Suppressor macrophage treated with lipopolysaccharide for 1 hour (primary cell): ENCODE measurements around the gene SLC24A1.
"Not testable (repeated sequence)": the region's sequence is repeated elsewhere in the genome, so short reads cannot be mapped to it uniquely, and the experiment has no call there.

Source experiments
- DNase-seq, 3 donors: peaks; one replicate each; pipeline ENCODE4 v3.0.0-alpha.2; 2020 to 2022

Gene SLC24A1

GRCh38 chr15:65621638-65622037, at the start of gene SLC24A1:
TSS of gene SLC24A1 (plus strand) at chr15:65621938. CDS start at chr15:65624081, 2,143 bp downstream.
- DNase-seq: no peak

GRCh38 chr15:65571971-65572370, 49.8 kb upstream of the SLC24A1 start:
- DNase-seq: peak; percentile 16 to 40 (median 29)

- DNase-seq: no peak
Measured at GRCh38 chr15:65576664-65577063, 45.1 kb upstream of the SLC24A1 start.

GRCh38 chr15:65577129-65577996, 44.4 kb upstream of the SLC24A1 start:
- DNase-seq: peak in 1 of 3 donors; percentile 3

- no peak for DNase-seq
Measured at GRCh38 chr15:65578904-65579728, 42.6 kb upstream of the SLC24A1 start.

GRCh38 chr15:65579762-65580161, 42.0 kb upstream of the SLC24A1 start:
- DNase-seq: no peak

GRCh38 chr15:65580287-65580686, 41.5 kb upstream of the SLC24A1 start:
- peak in 1 of 3 donors; percentile 18 for DNase-seq

- DNase-seq: no peak
Measured at GRCh38 chr15:65583701-65584100, 38.0 kb upstream of the SLC24A1 start.

- no peak for DNase-seq
Measured at GRCh38 chr15:65584241-65584640, 37.5 kb upstream of the SLC24A1 start.

GRCh38 chr15:65587094-65587493, 34.6 kb upstream of the SLC24A1 start:
- DNase-seq: no peak

GRCh38 chr15:65595960-65596359, 25.8 kb upstream of the SLC24A1 start:
- no peak for DNase-seq

GRCh38 chr15:65598468-65598867, 23.3 kb upstream of the SLC24A1 start:
- DNase-seq: no peak

GRCh38 chr15:65599677-65600076, 22.1 kb upstream of the SLC24A1 start:
- no peak for DNase-seq

GRCh38 chr15:65603134-65603533, 18.6 kb upstream of the SLC24A1 start:
- DNase-seq: no peak

- no peak for DNase-seq
Measured at GRCh38 chr15:65603559-65603958, 18.2 kb upstream of the SLC24A1 start.

- peak; percentile 98 to 100 (median 99) for DNase-seq
Measured at GRCh38 chr15:65610871-65611718, 10.6 kb upstream of the SLC24A1 start, which contains the start of gene INTS14. TSS of gene INTS14 (minus strand) at chr15:65611131. CDS start at chr15:65607380, 3,751 bp downstream.

GRCh38 chr15:65611888-65612615, 9.7 kb upstream of the SLC24A1 start:
- no peak for DNase-seq

- peak in 2 of 3 donors; percentile 43 to 61 for DNase-seq
Measured at GRCh38 chr15:65612616-65612946, 9.2 kb upstream of the SLC24A1 start.

GRCh38 chr15:65612949-65613744, 8.6 kb upstream of the SLC24A1 start:
- DNase-seq: peak; percentile 46 to 53 (median 47)

GRCh38 chr15:65615887-65616286, 5.9 kb upstream of the SLC24A1 start:
- not testable (repeated sequence) for DNase-seq

- no peak for DNase-seq
Measured at GRCh38 chr15:65618560-65619109, 3.1 kb upstream of the SLC24A1 start.
